Stimulated activated CD8-positive, alpha-beta memory T cell treated with anti-CD3 and anti-CD28 coated beads, Interleukin-4, amount 100 ng/mL, for 48 hours (primary cell): ENCODE results near the gene APOBEC3A.

Experiments used
- DNase-seq: peaks from one replicate; pipeline ENCODE4 v3.0.0-alpha.2; 2020

The APOBEC3A gene

DNA sequence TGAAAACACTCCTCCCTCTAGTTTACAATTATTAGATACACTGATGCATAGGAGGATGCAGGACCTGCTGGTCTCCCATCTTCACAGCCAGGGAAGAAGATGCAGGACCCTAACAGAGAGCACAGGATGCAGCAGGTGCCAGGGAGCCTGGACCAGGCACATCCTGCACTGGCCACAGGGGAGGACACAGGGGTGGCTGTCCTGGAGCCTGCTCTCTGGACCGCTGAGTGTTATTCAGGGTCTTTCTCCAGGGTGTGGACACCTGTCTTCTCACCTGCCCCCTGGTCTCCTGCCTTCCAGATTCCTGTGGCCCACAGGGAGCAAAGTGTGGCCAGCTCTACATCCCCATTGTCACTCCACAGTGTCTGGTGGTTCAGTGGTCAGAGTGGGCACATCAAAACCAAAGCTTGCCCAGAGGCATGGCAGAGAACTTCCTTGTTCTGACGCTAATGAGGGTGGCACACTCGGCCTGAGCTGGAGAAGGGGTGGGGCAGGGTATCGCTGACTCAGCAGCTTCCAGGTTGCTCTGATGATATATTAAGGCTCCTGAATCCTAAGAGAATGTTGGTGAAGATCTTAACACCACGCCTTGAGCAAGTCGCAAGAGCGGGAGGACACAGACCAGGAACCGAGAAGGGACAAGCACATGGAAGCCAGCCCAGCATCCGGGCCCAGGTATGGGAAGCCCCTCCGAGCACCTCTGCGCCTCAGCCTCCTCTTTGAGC, at the start of gene APOBEC3A:
TSS of gene APOBEC3A (plus strand) at position 564 of the 725 bp plus-strand sequence. CDS start at position 647, 83 bp downstream.
- DNase-seq: no peak

DNA sequence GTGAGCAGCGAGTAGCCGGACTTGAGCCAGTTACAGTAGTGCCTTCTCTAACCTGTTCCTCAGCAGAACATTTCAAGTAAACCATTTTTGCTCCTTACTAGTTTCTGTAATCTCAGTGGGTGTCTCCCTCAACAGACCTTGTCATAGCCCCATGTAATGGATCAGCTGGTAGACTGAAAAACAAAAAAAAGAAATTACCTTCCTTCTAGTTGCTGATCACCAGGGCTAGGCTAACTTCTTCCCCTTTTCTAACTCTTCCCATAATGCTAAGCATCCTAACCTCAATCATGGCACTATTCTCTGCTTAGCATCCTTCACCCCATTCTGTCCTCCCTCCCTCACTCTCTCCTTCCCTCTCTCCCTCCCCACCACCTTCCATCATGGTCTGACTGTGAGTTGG, 49.6 kb upstream of the APOBEC3A start:
- no peak for DNase-seq

DNA sequence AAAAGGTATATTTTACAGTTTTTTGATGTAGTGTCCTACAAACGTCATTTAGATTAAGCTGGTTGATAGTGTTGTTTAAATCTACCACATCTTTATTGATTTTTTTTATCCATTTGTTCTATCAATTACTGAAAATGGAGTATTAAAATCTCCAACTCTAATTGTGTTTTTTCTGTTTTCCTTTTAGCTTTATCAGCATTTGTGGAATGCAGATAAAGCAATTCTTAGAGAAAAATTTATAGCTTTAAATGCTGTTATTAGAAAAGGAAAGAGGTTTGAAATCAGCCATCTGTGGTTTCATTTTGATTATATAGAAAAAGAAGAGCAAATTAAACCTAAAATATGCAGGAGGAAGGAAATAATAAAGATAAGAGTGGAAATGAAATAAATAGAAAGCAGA, 46.0 kb upstream of the APOBEC3A start:
- no peak for DNase-seq

DNA sequence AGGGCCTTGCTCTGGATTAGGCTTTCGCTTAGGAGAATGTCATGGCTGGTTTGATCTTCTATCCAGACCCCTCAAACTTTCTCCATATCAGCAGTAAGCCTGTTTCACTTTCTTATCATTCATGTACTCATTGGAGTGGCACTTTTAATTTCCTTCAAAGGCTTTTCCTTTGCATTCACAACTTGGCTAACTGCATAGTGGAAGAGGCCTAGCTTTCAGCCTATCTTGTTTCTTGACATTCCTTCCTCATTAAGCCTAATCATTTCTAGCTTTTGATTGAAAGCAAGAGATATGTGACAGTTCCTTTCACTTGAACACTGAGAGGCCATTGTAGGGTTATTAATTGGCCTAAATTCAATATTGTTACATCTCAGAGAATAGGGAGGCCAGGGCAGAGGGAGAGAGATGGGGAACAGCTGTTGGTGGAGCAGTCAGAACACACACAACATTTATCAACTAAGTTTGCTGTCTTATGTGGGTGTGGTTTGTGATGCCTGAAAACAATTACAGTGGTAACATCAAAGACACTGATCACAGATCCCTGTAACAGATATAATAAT, 37.7 kb upstream of the APOBEC3A start:
- no peak for DNase-seq

DNA sequence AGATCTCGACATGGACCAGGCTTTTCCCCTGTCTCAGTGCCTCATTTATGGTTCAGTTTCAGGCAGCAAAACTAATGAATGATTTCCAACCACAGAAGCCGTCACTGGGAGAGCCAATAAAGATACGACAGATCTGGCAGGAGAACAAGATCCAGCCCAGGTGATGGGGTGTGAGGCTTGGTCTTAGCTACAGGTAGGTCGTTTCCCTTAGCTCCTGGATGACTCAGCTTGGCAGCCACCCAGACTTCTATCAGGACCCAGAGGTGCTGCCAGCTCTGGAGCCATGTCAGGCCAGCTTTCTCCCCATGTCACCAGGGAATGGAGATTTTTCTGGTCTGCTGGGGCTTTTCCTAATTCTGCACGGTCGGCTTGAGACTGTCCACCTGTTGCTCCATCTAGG, 36.3 kb upstream of the APOBEC3A start:
- DNase-seq: no peak

DNA sequence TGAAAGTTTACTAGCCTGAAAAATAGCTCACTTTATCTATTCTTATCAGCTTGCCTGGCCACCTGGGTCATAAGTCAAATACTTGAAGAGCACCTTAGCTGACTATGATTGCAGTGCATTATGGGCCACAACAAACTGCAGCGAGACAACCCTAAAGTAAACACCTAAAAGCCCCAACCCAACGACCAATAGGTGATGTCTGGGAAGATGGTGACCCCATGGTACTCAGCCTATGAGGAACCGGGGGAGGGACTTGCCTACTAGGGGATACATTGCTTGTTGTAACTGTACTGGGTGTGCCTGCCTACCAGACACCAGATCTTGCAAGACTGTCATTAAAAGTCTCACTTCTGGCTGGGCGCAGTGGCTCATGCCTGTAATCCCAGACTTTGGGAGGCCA, 35.6 kb upstream of the APOBEC3A start:
- no peak for DNase-seq

DNA sequence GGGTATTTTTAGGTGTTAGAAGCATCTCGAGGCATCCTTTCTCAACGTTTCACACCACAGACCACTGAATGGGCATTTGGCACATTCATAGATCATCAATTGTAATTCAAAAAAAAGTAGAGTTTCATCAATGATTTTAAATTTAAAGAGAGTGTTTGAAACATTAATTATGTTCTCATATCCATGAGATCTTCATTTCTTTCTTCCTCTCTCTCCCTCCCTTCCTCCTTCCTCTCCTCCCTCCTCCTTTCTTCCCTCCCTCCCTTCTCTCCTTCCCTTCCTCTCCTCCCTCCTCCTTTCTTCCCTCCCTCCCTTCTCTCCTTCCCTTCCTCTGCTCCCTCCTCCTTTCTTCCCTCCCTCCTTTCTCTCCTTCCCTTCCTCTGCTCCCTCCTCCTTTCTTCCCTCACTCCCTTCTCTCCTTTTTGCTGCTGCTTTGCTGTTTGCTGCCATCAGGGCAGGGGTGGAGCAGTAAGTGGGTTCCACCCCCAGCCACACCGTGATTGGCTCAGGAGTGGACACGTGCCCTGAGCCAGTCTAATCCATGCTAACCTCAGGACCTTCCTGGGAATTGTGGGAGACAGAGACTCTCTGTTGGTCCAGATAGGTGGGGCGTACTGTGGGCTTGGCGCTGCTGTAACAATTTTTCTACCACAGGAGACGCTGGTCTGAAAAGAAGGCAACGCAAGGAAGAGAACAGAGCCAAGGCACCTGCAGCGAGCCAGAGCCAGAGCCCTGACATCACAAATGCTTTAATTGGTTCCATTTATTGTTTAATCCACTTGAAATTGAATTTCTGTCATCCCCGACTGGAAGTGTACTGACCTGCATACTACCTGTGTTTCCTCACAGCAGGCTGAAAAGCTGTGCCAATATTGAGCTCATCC, 33.7 kb upstream of the APOBEC3A start:
- no peak for DNase-seq

DNA sequence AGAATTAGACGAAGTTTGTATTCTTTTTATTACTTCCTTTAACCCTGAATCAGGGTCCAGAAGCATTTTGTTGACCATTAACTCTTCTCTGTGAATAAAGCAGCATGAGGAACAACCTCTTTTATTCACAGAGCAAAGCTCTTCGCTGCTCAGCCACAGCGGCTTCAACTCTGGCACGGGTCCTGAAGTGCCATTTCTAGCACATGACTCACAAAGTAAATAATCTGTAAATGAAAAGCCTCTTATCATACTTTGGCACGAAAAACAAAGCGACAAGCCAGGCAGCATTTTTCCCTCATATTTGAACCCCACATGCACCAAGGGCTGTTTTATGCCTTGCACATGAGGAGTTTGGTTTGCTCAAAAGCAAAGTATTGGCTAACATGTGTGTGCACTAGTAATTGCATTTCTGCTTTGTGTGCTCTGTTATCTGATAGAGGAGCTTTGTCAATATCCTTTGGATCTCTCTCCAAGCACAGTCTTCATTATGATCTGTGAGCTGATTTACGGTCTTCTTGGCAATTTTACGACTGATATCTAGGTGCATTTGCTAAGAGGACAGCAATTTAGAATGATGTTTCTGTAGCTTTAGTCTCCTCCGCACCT, 33.0 kb upstream of the APOBEC3A start:
- DNase-seq: no peak

DNA sequence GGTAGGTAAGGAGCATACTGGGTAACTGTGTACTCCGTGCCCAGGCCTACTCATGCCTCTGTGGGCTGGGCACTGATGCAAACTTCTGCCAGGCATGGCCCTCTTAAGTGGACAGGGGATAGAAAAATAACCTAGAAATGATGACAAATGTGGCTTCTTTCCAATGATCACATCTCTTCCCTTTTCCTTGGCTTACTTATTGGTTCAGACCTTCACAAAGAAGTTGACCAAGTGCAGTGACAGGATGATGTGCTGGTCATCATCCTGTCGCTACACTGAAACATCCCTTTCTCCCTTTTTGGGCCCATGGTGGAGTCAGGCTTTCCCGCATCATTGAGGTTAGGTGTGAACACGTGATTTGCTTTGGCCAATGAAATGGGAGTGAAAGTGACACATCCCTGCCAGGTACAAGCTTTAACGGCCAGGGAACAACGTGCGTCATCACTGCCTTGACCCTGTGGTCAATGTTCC, 31.8 kb upstream of the APOBEC3A start:
- no peak for DNase-seq

DNA sequence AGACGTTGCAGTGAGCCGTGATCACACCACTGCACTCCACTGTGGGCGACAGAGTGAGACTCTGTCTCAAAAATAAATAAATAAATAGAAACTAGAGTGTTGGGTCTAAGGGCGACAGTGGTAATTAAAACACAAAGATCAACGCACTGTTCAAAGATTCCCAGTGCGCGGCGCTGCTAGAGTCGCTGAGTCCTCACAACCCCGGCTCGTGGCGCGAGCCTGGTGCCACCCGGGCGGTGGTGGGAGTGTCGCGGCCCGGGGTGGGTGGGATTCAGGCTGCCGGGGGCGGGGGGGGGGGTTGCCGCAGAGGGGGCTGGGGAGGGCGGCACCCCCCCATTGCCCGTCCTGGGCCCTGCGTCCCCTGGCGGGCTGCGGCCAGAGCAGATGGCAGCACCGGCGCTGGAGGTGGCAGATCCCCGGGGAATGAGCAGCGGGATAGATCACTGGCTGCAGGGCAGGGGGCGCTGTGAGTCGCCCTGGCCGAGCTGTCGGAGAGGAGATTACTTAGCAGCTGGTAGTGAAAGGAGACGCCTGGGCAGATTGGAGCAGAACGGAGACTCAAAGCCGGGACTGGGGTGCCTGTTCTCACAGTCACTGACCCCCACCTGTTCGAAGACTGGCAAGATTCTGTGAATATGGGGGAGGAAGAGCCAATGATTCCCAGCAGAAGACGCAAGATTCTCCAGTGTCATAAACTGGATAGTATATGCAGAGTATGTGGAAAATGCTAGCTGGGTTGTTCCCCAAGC, 30.2 kb upstream of the APOBEC3A start:
- peak; percentile 76 for DNase-seq

DNA sequence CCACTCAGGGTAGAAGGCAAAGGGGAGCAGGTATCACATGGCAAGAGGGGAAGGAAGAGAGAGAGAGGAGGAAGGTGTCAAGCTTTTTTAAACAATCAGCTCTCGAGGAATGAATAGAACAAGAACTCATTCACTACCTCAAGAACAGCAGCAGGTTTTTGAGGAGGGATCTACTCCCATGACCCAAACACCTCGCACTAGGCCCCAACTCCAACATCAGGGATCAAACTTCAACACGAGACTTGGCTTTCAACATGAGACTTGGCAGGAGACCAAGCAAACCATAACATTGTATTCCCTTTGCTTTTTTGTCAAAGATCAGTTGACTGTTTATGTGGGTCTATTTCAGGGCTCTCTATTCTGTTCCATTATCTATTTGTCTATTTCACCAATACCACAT, 26.9 kb upstream of the APOBEC3A start:
- DNase-seq: no peak

DNA sequence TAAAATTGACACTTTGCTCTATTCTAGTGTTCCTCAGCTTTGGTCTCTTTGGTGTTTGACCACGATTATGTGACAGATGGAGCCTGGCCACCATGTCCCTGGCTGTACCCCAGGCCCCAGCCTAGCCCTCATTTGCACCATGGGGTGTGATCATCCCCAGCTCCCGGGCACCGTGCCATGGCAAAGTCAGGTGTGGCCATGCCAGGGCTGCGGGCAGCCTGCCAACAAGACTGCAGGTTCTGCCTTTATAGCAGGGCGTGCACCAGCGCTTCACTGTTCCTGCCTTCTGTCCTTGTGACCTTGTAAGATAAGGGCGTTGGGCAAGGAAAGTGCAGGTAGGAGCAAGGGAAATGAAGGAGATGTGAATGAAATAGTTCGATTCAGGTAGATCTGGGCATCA, 22.4 kb upstream of the APOBEC3A start:
- DNase-seq: no peak

DNA sequence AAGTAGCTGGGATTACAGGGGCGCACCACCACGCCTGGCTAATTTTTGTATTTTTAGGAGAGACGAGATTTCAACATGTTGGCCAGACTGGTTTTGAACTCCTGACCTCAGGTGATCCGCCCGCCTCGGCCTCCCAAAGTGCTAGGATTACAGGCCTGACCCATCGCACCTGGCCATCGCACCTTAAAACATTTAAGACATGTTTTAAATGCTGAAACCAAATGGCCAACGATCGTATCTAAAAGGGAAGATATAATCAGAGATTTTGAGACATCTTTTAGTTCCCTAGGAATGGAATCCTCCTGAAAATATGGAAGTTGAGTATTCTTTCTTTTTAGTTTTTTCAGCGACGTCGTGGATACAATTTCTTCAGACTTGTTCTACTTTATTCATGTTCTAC, 21.8 kb upstream of the APOBEC3A start:
- DNase-seq: no peak

DNA sequence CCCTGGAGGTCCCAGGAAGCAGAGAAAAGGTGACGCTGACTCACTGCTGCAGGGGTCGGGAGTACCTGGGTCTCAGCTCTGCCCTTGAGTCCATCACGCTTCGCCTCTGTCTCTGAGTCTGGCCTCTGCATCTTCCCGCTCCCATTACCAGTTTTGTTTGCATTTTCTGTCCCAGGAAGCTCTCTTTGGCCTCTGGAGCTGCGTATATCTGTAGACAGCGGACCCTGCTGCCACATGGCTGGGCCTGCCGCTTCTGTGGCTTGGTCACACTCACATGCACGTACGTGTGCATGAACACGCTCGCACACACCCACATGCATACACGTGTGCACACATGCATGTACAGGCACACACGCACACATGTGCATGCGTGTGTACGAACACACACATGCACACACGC, 20.8 kb upstream of the APOBEC3A start:
- DNase-seq: no peak

DNA sequence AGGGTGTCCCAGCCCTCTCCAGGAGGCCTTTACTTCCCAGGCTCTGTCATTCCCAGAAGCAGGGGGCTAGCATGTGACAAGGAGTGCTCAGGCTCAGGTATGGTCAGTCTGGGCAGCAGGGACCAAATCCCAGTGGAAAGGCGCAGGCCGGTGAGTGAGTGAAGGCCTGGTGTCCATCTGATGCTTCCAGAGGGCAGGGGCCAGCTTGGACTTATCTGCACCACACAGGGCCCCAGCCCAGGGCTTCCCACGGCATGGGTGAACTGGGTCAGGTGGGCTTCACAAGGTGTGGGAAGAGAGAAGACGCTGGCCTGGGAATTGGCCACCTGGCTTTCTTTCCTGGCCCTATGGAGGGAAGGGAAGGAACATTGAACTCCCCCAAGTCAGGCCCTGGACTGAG, 20.4 kb upstream of the APOBEC3A start:
- no peak for DNase-seq

DNA sequence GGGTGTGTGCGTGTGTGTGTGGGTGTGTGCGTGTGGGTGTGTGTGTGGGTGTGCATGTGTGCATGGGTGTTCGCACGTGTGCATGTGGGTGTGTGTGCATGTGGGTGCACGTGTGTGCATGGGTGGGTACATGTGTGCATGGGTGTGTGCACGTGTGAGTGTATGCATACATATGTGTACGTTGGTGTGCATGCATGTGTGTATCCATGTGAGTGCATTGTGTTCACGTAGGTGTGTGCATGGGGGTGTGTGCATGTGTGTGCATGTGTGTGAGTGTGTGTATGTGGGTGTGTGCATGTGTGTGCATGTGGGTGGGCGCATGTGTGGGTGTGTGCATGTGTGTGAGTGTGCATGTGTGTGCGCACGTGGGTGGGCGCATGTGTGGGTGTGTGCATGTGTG, 19.9 kb upstream of the APOBEC3A start:
- DNase-seq: no peak

DNA sequence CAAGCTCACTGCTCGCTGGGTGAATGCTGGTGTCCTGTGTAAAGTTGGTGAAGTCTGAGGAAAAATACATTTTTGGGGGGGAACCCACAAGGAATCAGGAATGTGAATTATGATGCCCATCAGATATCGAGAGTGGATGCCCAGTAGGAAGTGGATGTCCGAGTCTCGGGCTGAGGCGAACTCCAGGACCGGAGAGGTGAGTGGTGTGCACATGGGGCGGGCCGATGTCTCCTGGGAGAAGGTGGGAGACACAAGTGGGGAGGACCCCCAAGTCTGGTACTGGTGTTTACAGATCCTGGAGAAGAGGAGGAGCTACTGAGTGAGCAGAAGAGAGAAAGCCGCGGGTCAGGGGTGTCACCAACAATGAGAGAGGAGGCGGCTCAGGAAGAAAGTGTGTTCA, 19.2 kb upstream of the APOBEC3A start:
- no peak for DNase-seq

DNA sequence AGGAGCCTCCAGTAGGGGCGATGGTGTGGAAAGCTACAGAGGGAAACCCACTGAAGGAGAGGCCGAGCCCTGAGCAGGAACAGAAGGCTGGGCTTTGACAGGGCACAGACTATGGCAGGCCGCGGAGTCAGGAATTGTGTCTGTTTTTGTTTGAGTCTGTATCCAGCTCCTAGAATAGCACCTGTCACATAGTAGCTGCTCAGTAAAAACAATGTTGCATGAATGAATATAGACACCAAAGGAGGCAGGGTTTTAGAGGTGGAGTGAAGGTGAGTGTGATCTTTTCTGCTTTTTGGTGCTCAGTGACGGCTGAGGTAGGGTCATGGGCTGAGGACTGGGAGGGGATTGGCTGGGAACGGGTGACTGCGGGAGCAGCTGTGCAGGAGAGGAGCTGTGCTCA, 18.5 kb upstream of the APOBEC3A start:
- no peak for DNase-seq

DNA sequence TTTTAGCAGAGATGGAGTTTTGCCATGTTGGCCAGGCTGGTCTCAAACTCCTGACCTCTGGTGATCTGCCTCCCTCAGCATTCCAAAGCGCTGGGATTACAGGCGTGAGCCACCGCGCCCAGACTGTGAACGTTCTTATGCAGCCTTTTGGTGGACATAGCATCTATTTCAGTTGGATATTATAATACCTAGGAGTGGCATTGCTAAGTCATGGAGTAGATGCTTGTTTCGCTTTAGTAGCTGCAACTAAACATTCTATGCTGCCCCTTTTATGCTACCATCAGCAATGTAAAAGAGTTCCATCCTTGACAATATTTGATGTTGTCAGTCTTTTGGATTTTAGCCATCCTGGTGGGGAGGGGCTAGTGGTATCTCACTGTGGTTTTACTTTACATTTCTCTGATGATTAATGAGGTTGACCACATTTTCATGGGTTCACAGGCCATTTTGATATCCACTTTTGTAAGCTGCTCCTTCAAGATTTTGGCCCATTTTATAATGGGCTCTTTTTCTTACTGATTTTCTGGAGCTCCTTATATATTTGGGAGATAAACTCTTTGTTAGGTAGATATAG, 16.5 kb upstream of the APOBEC3A start:
- no peak for DNase-seq

DNA sequence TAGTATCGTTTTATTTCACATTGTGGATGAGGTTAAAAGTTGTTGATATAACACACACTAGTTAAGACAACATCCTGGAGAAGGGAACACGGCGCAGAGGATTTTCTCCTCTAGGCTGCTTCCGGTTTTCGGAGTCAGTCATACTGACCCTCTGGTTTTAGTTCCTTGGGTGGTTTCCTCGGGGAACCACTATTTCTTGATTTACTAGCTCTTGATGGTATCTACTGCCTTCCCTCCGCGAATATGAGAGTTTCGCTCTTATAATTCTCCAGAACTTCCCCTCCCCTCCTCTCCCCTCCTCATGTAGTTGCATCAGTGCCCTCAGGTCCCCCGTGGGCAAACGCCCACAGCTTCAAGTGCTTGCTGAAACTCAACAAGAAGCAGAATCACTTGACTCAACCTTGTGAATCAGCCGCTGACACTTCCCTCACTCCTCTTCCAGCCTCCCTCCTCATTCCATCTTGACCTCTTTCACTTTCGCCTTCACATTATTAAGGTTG, 15.9 kb upstream of the APOBEC3A start:
- DNase-seq: peak; percentile 79

DNA sequence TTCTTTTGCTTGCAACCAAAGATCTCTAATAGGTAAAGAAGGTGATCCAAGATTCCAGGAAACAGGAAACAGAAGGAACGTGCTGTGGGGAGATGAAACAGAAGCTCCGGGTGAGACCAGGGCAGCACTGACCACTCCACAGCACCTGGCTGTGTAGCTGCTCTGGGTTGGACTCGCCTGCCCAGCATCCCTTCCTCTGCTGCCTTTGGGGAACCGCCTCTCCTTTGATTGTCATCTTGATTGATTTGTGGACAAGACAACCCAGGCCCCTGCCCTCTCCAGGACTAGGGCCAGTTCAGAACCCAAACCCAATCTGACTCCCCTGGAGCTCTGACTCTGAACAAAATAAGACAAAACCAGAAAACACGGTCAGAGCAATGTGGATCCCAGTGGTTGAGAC, 14.7 kb upstream of the APOBEC3A start:
- DNase-seq: peak; percentile 24

DNA sequence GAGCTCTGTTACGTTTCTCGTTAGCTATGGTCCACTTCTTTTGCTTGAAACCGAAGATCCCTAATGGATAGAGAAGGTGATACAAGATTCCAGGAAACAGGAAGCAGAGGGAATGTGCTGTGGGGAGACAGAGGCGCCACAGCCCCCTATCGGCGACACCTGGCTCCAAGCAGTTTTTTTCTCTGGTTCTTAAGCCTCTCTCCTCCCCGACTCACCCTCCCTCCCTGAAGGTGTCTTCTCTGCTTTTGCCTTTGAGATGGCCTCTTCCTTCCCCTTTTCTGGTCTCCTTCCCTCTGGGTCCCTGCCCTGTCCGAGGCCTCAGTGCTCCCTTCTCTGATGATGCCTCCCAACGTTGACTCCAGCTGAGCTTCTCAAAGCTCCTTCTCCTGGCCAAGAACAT, 14.2 kb upstream of the APOBEC3A start:
- peak; percentile 23 for DNase-seq
